Measurements from ENCODE around the gene SIAH1. TPM values are rescaled to one million over a fixed set of nuclear protein-coding genes. Genes with fewer than 3 reads are reported as not detected.
A peak's percentile ranks its signal among the peaks of the same experiment; 100 is the strongest.
"Not testable (repeated sequence)": the region's sequence is repeated elsewhere in the genome, so short reads cannot be mapped to it uniquely, and the experiment has no call there.

Gene SIAH1
- total RNA-seq, 1 donor from 2014 or later: 13.8 TPM

- intact Hi-C loops (cut with DNase I): no loop called here
These were observed 9.1 kb upstream of the SIAH1 start for GRCh38 chr16:48394355-48394703.

GRCh38 chr16:48393485-48394354 is 8.5 kb upstream of the SIAH1 start:
- DNase-seq (ENCODE audit: low spot score): no peak
- intact Hi-C loops (cut with DNase I): no loop called here

More at GRCh38 chr16:48394355-48394703, 9.1 kb upstream of the SIAH1 start:
- no peak for DNase-seq (ENCODE audit: low spot score)

- intact Hi-C loops (cut with DNase I): no loop called here
- no peak for DNase-seq (ENCODE audit: low spot score)
These were observed 7.2 kb upstream of the SIAH1 start for GRCh38 chr16:48392407-48392806.

- DNase-seq (ENCODE audit: low spot score): no peak
- intact Hi-C loops (cut with DNase I): loop anchor here (10.0 kb wide), 1 partner anchor 148 kb away; no protein-coding TSS in a partner anchor
These were observed 1.5 kb upstream of the SIAH1 start for GRCh38 chr16:48386559-48387312.

- peak; percentile 78 for DNase-seq (ENCODE audit: low spot score)
- intact Hi-C loops (cut with DNase I): loop anchor here (1.0 to 10.0 kb wide), 2 partner anchors 19 to 150 kb away; no protein-coding TSS in a partner anchor
These were observed 527 bp downstream of the SIAH1 start for GRCh38 chr16:48384520-48385252.

- intact Hi-C loops (cut with DNase I): loop anchor here (1.0 to 10.0 kb wide), 2 partner anchors 19 to 151 kb away; no protein-coding TSS in a partner anchor
- DNase-seq (ENCODE audit: low spot score): no peak
These were observed 1.2 kb downstream of the SIAH1 start for GRCh38 chr16:48383877-48384519.

- intact Hi-C loops (cut with DNase I): loop anchor here (10.0 kb wide), 1 partner anchor 152 kb away; no protein-coding TSS in a partner anchor
- DNase-seq (ENCODE audit: low spot score): no peak
These were observed 2.0 kb downstream of the SIAH1 start for GRCh38 chr16:48383009-48383876.

GRCh38 chr16:48382131-48382530 is 3.1 kb downstream of the SIAH1 start:
- intact Hi-C loops (cut with DNase I): loop anchor here (10.0 kb wide), 1 partner anchor 153 kb away; no protein-coding TSS in a partner anchor
- DNase-seq (ENCODE audit: low spot score): no peak

GRCh38 chr16:48381201-48381600 is 4.0 kb downstream of the SIAH1 start:
- no peak for DNase-seq (ENCODE audit: low spot score)
- intact Hi-C loops (cut with DNase I): loop anchor here (10.0 kb wide), 1 partner anchor 154 kb away; no protein-coding TSS in a partner anchor

- intact Hi-C loops (cut with DNase I): no loop called here
- no peak for DNase-seq (ENCODE audit: low spot score)
These were observed 6.4 kb downstream of the SIAH1 start for GRCh38 chr16:48378836-48379235.

- intact Hi-C loops (cut with DNase I): no loop called here
- no peak for DNase-seq (ENCODE audit: low spot score)
These were observed 6.9 kb downstream of the SIAH1 start for GRCh38 chr16:48378276-48378675.

GRCh38 chr16:48377301-48377700 is 7.9 kb downstream of the SIAH1 start:
- DNase-seq (ENCODE audit: low spot score); intact Hi-C loops (cut with DNase I): not testable (repeated sequence)

GRCh38 chr16:48374255-48374654 is 11.0 kb downstream of the SIAH1 start:
- intact Hi-C loops (cut with DNase I): no loop called here
- DNase-seq (ENCODE audit: low spot score): no peak

- DNase-seq (ENCODE audit: low spot score): no peak
- intact Hi-C loops (cut with DNase I): no loop called here
These were observed 11.8 kb downstream of the SIAH1 start for GRCh38 chr16:48373258-48374029.

- DNase-seq (ENCODE audit: low spot score): no peak
- intact Hi-C loops (cut with DNase I): no loop called here
These were observed 12.5 kb downstream of the SIAH1 start for GRCh38 chr16:48372744-48373143.

GRCh38 chr16:48371393-48371780 is 13.8 kb downstream of the SIAH1 start:
- DNase-seq (ENCODE audit: low spot score): no peak
- intact Hi-C loops (cut with DNase I): no loop called here

- intact Hi-C loops (cut with DNase I): not testable (repeated sequence)
These were observed 14.4 kb downstream of the SIAH1 start for GRCh38 chr16:48370668-48371392.

More at GRCh38 chr16:48370668-48371392, 14.4 kb downstream of the SIAH1 start:
- not testable (repeated sequence) for DNase-seq (ENCODE audit: low spot score)

Measured in cardiac septum (tissue), 1 donor.